Activated T-cell treated with anti-CD3 and anti-CD28 coated beads, Interleukin-2, amount 50 U/mL, for 72 hours (primary cell): ENCODE data around the gene GLRA2. TPM values are rescaled to one million over a fixed set of nuclear protein-coding genes. Genes with fewer than 3 reads are reported as not detected.

Experiments used
- ATAC-seq, 2 donors: fragments of 150-1000 bp; cut with Tn5 transposase; replicated peaks in 1 of 2; 2 replicates each; pipeline ENCODE4 v1.10.0; 2021; ENCODE audit warnings: moderate library complexity in 2 of 2, mild to moderate bottlenecking in 1 of 2
- DNase-seq, 2 donors: peaks; one replicate each; pipeline ENCODE4 v3.0.0; 2021 to 2022; ENCODE audit warnings: mixed read lengths in 1 of 2
- H3K27ac Mint-ChIP-seq: one replicate; pipeline ENCODE4 v1.8.0; 2022; ENCODE audit warnings: mild to moderate bottlenecking, moderate library complexity, mixed read lengths
- H3K27me3 Mint-ChIP-seq: one replicate; pipeline ENCODE4 v1.8.0; 2022; ENCODE audit warnings: low read depth, mixed read lengths
- H3K36me3 Mint-ChIP-seq, 2 donors: one replicate each; pipeline ENCODE4 v1.8.0; 2022; ENCODE audit warnings: mixed read lengths in 2 of 2, mild to moderate bottlenecking in 1 of 2; ENCODE audit not compliant: insufficient read depth in 2 of 2
- H3K4me1 Mint-ChIP-seq: one replicate; pipeline ENCODE4 v1.8.0; 2022; ENCODE audit warnings: low read depth, mixed read lengths
- H3K4me3 Mint-ChIP-seq, 2 donors: one replicate each; pipeline ENCODE4 v1.8.0; 2022; ENCODE audit warnings: mild to moderate bottlenecking in 2 of 2, mixed read lengths in 2 of 2, moderate library complexity in 2 of 2
- H3K9me3 Mint-ChIP-seq, 2 donors: one replicate each; pipeline ENCODE4 v1.8.0; 2022; ENCODE audit warnings: mixed read lengths in 2 of 2
- total RNA-seq, 2 donors: library from RNA; stranded (reverse); gene quantifications; one replicate each; pipeline ENCODE4 v1.2.3, GENCODE V29; 2022

Gene GLRA2
- not detected for total RNA-seq

DNA sequence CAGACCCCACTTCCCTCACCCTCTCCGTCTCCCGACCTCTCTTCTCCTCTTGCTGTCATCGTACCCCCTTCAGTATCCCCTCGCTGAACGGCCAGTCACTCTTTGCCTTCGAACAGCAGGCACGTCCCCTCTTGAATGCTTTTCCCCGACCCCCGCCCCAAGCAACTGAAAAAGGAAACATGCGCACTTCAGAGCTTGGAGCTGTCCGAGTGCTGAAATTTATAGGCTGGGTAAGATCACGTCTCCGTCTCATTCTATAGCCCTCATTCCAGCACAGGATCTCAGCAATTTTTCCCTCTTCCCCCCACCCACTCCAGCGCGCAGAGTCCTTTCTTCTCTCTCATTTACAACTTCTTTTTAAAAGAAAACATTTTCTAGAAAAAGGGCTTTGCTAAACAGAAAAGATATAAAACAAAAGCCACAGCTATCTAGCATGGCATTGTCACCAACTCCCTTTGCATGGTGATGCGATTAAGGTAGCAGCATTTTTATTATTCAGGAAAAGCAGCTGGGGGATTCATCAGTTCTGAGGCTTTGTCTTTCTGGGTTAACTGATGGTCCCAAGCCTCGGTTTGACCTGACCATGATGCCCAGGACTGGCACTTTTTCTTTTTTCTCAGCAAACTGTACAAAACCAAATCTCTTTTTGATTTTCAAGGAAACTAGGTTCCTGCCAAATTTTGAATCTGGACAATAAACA, at the start of gene GLRA2:
GLRA2 (plus strand) TSS at position 247 of the 700 bp plus-strand sequence. CDS start 522 bp downstream, outside the sequence.
- H3K9me3 Mint-ChIP-seq = no peaks in the 10 kb centered on the region
- DNase-seq = no peak
- H3K27me3 Mint-ChIP-seq = peaks cover 18% of the 10 kb centered on the region
- no peak within 1 kb of the TSS for H3K27ac Mint-ChIP-seq
- peaks cover 7% of the 10 kb centered on the region for H3K4me1 Mint-ChIP-seq
- H3K4me3 Mint-ChIP-seq = peak within 1 kb of the TSS in 1 of 2 donors; percentile 62
- no peak for ATAC-seq
- H3K36me3 Mint-ChIP-seq = no peaks in the 10 kb centered on the region

DNA sequence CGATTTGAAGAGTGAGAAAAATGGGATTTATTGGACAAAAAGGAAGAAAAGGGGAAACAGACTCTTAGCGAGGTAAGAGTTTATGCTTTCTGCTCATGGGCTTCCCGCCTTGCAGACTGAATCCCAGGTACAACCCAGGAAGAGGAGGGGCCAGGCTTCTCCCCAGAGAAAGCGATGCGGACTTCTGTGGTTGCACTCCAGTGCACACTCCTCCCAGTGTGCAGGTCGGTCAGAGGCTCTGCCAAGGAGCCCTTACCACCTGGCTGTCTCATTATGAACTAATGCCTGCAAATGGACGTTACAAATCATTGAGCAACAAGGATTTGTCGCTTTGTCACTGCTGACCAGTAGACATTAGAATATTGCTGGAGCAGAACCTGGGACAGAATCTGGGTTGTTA, 39.9 kb upstream of the GLRA2 start:
- ATAC-seq = no peak
- no peaks in the 10 kb centered on the region for H3K36me3 Mint-ChIP-seq
- no peak overlapping the region for H3K4me3 Mint-ChIP-seq

DNA sequence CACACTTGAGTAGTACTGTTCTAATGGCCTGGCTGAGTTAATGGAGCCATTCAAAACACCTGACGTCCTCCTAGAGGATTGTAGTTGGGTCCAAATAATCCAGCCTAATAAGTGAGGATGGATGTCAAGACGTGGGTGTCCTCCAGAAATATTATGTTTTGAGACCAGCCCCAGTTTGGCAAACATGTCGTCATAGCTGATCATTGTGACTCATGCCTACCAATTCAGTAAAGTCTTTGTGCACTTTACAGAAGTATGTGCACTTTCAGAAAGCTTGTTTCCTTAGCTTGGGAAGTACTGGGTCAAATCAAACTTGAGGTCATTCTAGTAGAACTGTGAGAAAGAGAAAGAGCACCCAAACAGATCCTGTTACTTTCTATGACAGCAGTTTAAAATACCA, 37.6 kb upstream of the GLRA2 start:
- Mint-ChIP-seq H3K4me1 (peaks cover 10% of the 10 kb centered on the region), H3K27ac (no peak overlapping the region), H3K9me3 (no peaks in the 10 kb centered on the region), H3K27me3 (no peaks in the 10 kb centered on the region), H3K4me3 (no peak overlapping the region), H3K36me3 (no peaks in the 10 kb centered on the region)
- DNase-seq = no peak
- ATAC-seq = no peak

More for the DNA sequence above, 39.9 kb upstream of the GLRA2 start:
- Mint-ChIP-seq H3K27ac (no peak overlapping the region), H3K4me1 (peaks cover 9% of the 10 kb centered on the region), H3K27me3 (peaks cover 13% of the 10 kb centered on the region), H3K9me3 (no peaks in the 10 kb centered on the region)
- DNase-seq = no peak

DNA sequence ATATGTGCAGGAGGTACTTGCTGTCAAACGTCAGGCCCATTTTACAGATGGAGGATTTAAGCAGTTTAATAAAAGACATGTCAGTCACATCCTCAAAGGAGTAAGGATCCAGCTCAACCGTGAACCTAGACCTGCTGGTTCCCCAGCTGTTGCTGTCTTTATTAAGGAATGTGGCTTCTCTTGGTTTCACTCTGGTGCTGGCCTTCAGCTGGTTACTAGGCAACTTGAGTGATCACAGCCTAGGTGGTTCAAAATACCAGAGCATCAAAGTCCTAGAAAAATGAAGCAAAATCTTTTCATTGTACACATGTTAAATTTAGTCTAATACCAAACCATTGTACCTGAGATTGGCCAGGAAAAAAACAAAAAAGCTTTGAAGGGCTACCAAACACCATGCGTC, 32.7 kb upstream of the GLRA2 start:
- H3K4me3 Mint-ChIP-seq = peak overlapping the region; percentile 60 to 87
- H3K9me3 Mint-ChIP-seq = no peaks in the 10 kb centered on the region
- H3K4me1 Mint-ChIP-seq = peaks cover 14% of the 10 kb centered on the region
- peak in 1 of 2 donors; percentile 14 for ATAC-seq
- H3K36me3 Mint-ChIP-seq = no peaks in the 10 kb centered on the region
- H3K27me3 Mint-ChIP-seq = peaks cover 8% of the 10 kb centered on the region
- H3K27ac Mint-ChIP-seq = peak overlapping the region; percentile 91
- DNase-seq = no peak

DNA sequence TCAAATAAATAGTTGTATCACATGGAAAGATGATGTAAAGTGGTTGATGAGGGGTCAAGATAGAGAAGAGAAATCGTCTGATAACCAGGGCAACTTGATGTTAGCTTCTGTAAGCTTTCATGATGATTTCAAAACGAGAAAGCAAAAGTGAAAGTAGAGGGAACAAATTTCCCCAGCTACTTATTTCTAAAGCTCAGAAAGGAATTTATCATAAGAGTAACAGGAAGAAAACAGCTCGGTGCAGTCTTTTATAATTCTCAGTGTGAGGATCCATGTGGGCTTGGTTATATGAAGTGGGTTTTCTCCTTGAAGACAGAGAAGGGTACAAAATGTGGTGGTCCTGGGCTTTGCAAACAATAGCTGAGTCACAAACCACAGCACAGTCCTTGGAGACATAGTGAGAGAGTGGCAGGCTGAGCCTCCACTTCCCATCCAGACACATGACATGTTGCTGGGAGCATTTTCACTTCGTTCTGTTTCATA, 32.1 kb upstream of the GLRA2 start:
- no peaks in the 10 kb centered on the region for H3K36me3 Mint-ChIP-seq
- H3K27ac Mint-ChIP-seq = peak overlapping the region; percentile 91
- ATAC-seq (peak; percentile 83 to 89), DNase-seq (peak; percentile 3 to 30)
- H3K4me3 Mint-ChIP-seq = peak overlapping the region; percentile 60 to 87
- peaks cover 14% of the 10 kb centered on the region for H3K4me1 Mint-ChIP-seq
- H3K27me3 Mint-ChIP-seq = peaks cover 12% of the 10 kb centered on the region
- no peaks in the 10 kb centered on the region for H3K9me3 Mint-ChIP-seq

DNA sequence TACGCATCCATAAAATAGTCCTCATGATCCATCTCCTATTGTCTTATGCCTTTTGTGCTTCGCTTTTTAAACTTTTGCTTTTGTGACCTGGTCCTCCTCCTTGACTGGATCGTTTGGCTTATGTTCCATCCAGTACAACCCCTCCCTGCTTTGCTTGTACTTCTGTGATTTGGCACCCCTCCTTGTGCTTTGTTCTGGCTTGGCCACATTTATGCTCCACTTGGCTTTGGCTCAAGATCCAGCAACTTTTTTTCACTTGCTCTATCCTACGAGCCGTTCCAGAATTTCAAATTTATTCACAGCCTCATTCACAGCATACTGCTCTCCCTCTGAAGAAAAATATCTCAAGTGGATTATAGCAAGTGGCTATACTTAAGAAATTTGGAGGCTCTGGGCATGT, 28.0 kb upstream of the GLRA2 start:
- peaks cover 32% of the 10 kb centered on the region for H3K27me3 Mint-ChIP-seq
- ATAC-seq (no peak), DNase-seq (no peak)
- no peaks in the 10 kb centered on the region for H3K9me3 Mint-ChIP-seq
- H3K4me3 Mint-ChIP-seq = no peak overlapping the region
- H3K27ac Mint-ChIP-seq = no peak overlapping the region
- no peaks in the 10 kb centered on the region for H3K36me3 Mint-ChIP-seq
- peaks cover 19% of the 10 kb centered on the region for H3K4me1 Mint-ChIP-seq

DNA sequence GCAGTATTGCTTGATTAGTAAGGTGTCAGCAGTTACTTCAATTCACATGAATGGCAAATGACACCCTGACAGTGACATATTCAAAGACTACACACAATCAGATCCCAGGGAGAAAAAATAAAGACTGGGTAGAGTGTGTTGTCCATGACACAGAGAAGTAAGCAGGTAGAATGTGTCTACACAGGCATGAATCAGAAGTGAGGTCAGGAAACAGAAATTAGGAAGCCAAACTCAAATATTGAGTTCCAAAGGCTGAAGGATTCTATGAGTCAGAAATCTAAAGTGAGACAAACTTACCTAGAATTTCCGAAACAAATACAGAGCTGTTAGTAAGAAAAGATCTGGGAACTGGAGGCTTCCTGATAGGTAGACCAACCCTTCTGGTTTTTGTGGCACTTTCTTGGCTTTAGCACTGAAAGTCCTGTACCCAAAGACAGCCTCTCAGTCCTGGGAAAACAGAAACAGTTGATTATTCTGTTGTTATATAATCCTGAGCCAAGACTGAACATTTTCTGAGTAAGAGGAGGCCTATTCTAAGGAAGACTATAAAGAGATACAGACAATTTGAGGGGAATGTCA, 24.3 kb upstream of the GLRA2 start:
- Mint-ChIP-seq H3K4me3 (no peak overlapping the region), H3K9me3 (no peaks in the 10 kb centered on the region), H3K27me3 (peaks cover 54% of the 10 kb centered on the region), H3K36me3 (no peaks in the 10 kb centered on the region), H3K27ac (no peak overlapping the region), H3K4me1 (peaks cover 5% of the 10 kb centered on the region)
- DNase-seq = no peak
- peak; percentile 20 to 30 for ATAC-seq

DNA sequence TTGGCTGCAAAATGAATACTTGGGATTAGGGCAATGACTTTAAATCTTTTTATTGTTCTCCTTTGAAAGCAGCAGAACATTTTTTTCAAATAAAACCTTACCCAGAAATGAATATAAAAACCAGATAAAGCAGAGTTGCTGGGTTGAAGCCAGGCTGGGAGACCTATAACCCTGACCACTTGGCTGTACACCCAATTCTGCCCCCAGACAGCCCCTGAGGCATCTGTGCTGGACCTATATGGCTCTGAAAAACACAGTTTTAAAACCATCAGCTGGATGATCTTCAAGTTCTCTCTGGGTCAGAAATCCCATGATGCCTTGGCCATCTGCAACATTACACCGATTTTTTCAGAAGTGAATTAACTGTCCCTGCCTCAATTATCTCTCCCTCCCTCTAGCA, 23.7 kb upstream of the GLRA2 start:
- H3K9me3 Mint-ChIP-seq = no peaks in the 10 kb centered on the region
- no peak for ATAC-seq
- peaks cover 5% of the 10 kb centered on the region for H3K4me1 Mint-ChIP-seq
- peaks cover 57% of the 10 kb centered on the region for H3K27me3 Mint-ChIP-seq
- no peaks in the 10 kb centered on the region for H3K36me3 Mint-ChIP-seq
- H3K27ac Mint-ChIP-seq = no peak overlapping the region
- no peak overlapping the region for H3K4me3 Mint-ChIP-seq
- no peak for DNase-seq

DNA sequence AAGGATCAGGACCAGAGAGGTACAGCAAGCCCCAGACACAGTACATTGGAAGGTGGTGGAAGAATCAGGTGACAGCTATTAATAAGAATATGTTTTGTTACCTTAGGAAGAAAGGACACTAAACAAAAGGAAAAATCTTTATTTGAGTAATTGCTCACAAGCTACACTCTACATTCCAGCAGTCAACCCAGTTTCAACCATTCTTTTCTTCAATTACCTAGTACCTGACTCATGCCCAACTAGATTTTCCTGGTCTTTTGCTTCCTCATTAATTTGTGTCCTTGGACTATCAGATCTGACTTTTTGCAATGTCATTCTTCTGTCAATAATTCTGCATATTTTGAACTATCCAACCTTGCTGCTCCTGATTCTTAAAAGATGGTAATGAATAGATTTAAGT, 22.5 kb upstream of the GLRA2 start:
- Mint-ChIP-seq H3K9me3 (no peaks in the 10 kb centered on the region), H3K4me1 (peaks cover 5% of the 10 kb centered on the region), H3K4me3 (no peak overlapping the region), H3K36me3 (no peaks in the 10 kb centered on the region), H3K27me3 (peaks cover 47% of the 10 kb centered on the region), H3K27ac (no peak overlapping the region)
- DNase-seq (no peak), ATAC-seq (no peak)

DNA sequence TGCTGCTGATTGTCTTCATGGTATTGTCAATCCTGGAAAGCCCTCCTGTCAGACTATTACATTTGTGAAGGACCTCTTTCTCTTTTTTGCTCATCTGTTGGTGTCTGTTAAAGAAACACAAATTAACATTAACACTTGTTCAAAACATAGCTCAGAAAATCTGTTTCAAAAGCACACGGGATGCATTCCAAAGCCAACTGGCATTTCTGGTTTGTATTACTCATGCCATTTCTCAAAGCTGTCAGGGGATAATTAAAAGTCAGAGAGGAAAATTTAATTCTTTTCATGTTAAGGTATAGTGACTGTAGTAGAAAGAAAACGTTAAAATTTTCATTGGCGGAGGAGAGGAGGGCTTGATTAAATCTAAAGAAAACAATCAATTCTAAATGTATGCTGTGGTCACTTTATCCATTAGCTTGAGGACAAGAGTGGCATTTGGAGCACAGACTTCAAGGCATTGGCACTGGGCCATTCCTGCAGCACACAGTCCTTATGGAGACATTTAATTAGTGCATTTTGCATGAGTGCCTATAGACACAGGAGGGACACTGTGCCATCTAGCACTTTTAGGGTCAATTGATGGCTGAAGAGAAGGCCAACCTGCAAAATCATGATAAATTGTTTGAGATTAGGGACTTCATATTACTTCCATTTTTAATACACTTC, 21.2 kb upstream of the GLRA2 start:
- no peak for ATAC-seq
- no peak overlapping the region for H3K27ac Mint-ChIP-seq
- H3K4me1 Mint-ChIP-seq = peaks cover 5% of the 10 kb centered on the region
- peaks cover 0 to 4% of the 10 kb centered on the region in 2 donors for H3K9me3 Mint-ChIP-seq
- no peak overlapping the region for H3K4me3 Mint-ChIP-seq
- H3K27me3 Mint-ChIP-seq = peaks cover 46% of the 10 kb centered on the region
- H3K36me3 Mint-ChIP-seq = no peaks in the 10 kb centered on the region
- DNase-seq = no peak

DNA sequence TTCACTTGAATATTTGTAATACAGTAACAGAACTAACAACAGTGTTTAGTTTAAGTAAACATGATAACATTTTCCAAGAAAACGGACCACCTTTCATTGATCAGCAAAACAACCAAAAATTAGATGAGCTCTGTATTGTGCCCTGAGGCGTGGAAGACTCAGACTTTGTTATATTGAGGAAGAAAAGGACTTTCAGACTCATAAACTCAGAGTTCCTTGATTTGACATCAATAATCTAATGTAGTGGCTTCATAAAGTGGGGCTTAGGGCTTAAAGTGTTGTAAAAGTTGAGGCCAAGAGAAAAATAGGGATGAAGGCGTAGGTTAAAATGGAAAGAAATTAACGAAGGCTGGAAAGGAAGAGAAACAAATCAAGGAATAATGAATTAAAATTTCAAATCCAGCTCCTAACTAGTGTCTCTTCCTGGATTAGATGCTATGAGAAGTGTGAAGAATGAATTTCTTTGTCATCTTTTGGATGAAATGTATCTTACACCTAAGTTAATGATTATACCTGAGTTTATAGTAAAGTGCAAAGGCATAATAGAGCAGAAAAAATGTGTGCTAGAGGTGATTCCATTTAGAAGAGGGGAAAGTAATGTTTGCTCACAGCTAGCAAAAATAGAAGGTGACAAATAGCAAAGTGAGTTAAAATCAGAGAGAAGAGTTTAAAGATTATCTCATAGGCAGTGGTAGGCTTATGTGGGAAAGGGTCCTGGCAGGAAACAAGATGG, 19.8 kb upstream of the GLRA2 start:
- peaks cover 5% of the 10 kb centered on the region for H3K4me1 Mint-ChIP-seq
- DNase-seq (no peak), ATAC-seq (no peak)
- peaks cover 0 to 4% of the 10 kb centered on the region in 2 donors for H3K9me3 Mint-ChIP-seq
- no peak overlapping the region for H3K4me3 Mint-ChIP-seq
- peaks cover 46% of the 10 kb centered on the region for H3K27me3 Mint-ChIP-seq
- H3K27ac Mint-ChIP-seq = no peak overlapping the region
- no peaks in the 10 kb centered on the region for H3K36me3 Mint-ChIP-seq

DNA sequence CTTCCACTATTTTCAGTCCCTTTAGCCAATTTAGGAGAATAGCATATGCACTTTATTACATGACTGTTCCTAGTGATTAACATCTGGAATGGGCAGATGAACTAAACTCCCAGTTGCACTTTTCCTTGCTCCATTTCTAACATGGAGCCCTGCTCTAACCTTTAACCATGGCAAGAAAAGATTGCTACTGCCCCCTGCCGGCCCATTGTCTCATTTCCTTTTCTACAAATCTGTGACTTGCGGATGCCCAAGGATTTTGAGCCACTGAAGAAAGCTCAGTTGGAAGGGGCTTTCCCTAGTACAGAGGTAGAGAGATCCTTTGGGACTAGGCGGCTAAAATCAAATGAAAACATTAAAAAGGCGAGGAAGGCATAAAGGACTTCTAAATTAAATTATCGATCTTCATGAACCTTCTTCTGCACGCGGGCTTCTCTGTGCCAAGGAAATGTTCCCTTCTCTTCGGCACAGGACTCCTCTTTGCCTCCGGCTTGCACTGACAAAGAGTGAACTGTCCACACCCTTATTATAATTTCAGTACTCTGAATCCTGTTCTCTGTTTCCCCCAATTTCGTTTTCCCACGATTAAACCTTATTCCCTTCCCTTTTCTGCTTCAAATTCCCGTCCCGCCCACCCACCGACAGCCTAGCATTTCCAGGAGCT, 577 bp upstream of the GLRA2 start:
- H3K27ac Mint-ChIP-seq = no peak overlapping the region
- peaks cover 7% of the 10 kb centered on the region for H3K4me1 Mint-ChIP-seq
- H3K9me3 Mint-ChIP-seq = no peaks in the 10 kb centered on the region
- peaks cover 18% of the 10 kb centered on the region for H3K27me3 Mint-ChIP-seq
- DNase-seq = peak; percentile 55 to 62
- no peak overlapping the region for H3K4me3 Mint-ChIP-seq
- no peak for ATAC-seq
- H3K36me3 Mint-ChIP-seq = no peaks in the 10 kb centered on the region
